OCI-LY3 (cell line): ENCODE measurements around the gene DHX35.

ENCODE experiments used
- CTCF ChIP-seq: fragments of 200-600, 300-600 bp; sonication (generic); IDR thresholded peaks from 2 replicates; pipeline ENCODE4 v1.5.1; 2014; ENCODE audit warnings: antibody characterized with exemption, low read length, low read depth
- EZH2phosphoT487 ChIP-seq: fragments of 200-600 bp; shearing (Covaris generic); IDR thresholded peaks from 2 replicates; pipeline ENCODE4 v1.6.1; 2018; ENCODE audit warnings: antibody characterized with exemption, mixed run types, low read depth

DNA sequence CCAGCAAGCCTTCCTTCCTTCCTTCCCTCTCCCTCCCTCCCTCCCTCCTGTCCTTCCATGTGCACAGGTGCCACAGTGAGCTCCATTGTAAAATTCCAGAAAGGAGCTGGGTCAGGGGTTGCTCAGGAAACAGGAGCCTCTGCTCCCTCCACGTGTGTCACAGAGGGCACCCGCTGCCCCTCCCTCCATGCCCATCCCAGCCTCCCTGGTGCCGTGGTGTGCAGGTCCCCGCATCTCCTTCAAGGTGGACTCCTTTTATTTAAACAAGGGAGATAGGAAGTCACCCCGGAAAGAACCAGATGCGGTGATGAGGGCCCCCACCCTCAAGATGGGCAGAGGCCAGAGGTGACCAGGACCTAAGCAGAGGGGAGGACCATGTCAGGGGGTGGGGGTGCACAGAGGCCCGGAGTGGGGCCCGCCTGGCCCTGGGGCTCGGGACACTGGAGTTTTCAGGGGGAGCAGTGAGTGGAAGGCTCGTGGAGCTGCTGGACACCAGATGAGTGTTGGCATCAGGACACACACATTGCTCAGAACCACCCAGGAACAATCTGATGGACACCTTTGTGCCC, 85.4 kb downstream of the DHX35 start:
- TF ChIP-seq CTCF (no peak), EZH2phosphoT487 (no peak)
